Measurements from ENCODE around the gene RIPPLY2. TPM values are rescaled to one million over a fixed set of nuclear protein-coding genes. Genes with fewer than 3 reads are reported as not detected.

RIPPLY2 gene
- total and polyA plus RNA-seq, 4 donors = 0.05 to 0.24 TPM; not detected in 2

GRCh38 chr6:83808926-83809325 is 44.2 kb upstream of the RIPPLY2 start:
- ATAC-seq (ENCODE audit: insufficient read depth, low FRiP score) (no peak), DNase-seq (no peak)
- Histone ChIP-seq H3K4me3 (no peak overlapping the region), H3K9ac (ENCODE audit: insufficient read depth in 1 of 2, low read length in 2 of 2) (no peak overlapping the region), H3K27ac (ENCODE audit: low read depth in 1 of 2, low read length in 1 of 2) (no peak overlapping the region), H3K36me3 (ENCODE audit: control insufficient read depth in 4 of 4, insufficient read depth in 4 of 4, low read length in 4 of 4) (no peaks in the 10 kb centered on the region), H3K9me3 (ENCODE audit: control insufficient read depth in 4 of 4, insufficient read depth in 3 of 4, low read length in 3 of 4) (peaks cover 0 to 2% (median 0%) of the 10 kb centered on the region in 4 donors), H3K4me1 (ENCODE audit: control insufficient read depth in 5 of 5, insufficient read depth in 5 of 5, low read length in 5 of 5) (no peaks in the 10 kb centered on the region), H3K27me3 (ENCODE audit: control insufficient read depth in 3 of 3, insufficient read depth in 3 of 3, low read length in 2 of 3) (no peaks in the 10 kb centered on the region)
- 63 to 80% methylated on average over 3 of the region's 3 CpGs for WGBS, 2 donors
- TF ChIP-seq CTCF (IDR thresholded peaks at IDR 0.05; ENCODE audit: control extremely low read depth, extremely low read depth) = no peak

GRCh38 chr6:83812595-83812994 is 40.6 kb upstream of the RIPPLY2 start:
- ATAC-seq (ENCODE audit: insufficient read depth, low FRiP score) (no peak), DNase-seq (no peak)
- Histone ChIP-seq H3K27me3 (ENCODE audit: control insufficient read depth in 3 of 3, insufficient read depth in 3 of 3, low read length in 2 of 3) (no peaks in the 10 kb centered on the region), H3K27ac (ENCODE audit: low read depth in 1 of 2, low read length in 1 of 2) (no peak overlapping the region), H3K4me3 (no peak overlapping the region), H3K4me1 (ENCODE audit: control insufficient read depth in 5 of 5, insufficient read depth in 5 of 5, low read length in 5 of 5) (no peaks in the 10 kb centered on the region), H3K36me3 (ENCODE audit: control insufficient read depth in 4 of 4, insufficient read depth in 4 of 4, low read length in 4 of 4) (no peaks in the 10 kb centered on the region), H3K9me3 (ENCODE audit: control insufficient read depth in 4 of 4, insufficient read depth in 3 of 4, low read length in 3 of 4) (peaks cover 0 to 3% (median 0%) of the 10 kb centered on the region in 4 donors), H3K9ac (ENCODE audit: insufficient read depth in 1 of 2, low read length in 2 of 2) (no peak overlapping the region)
- TF ChIP-seq CTCF (IDR thresholded peaks at IDR 0.05; ENCODE audit: control extremely low read depth, extremely low read depth) = no peak

- Histone ChIP-seq H3K36me3 (ENCODE audit: control insufficient read depth in 4 of 4, insufficient read depth in 4 of 4, low read length in 4 of 4) (no peaks in the 10 kb centered on the region), H3K27me3 (ENCODE audit: control insufficient read depth in 3 of 3, insufficient read depth in 3 of 3, low read length in 2 of 3) (no peaks in the 10 kb centered on the region), H3K4me3 (no peak overlapping the region), H3K4me1 (ENCODE audit: control insufficient read depth in 5 of 5, insufficient read depth in 5 of 5, low read length in 5 of 5) (peaks cover 0 to 5% (median 0%) of the 10 kb centered on the region in 5 donors), H3K9ac (ENCODE audit: insufficient read depth in 1 of 2, low read length in 2 of 2) (no peak overlapping the region), H3K27ac (ENCODE audit: low read depth in 1 of 2, low read length in 1 of 2) (no peak overlapping the region), H3K9me3 (ENCODE audit: control insufficient read depth in 4 of 4, insufficient read depth in 3 of 4, low read length in 3 of 4) (peaks cover 0 to 3% (median 1%) of the 10 kb centered on the region in 4 donors)
- 12% methylated on average over 2 of the region's 2 CpGs for WGBS, 2 donors
- TF ChIP-seq CTCF (IDR thresholded peaks at IDR 0.05; ENCODE audit: control extremely low read depth, extremely low read depth) = no peak
- ATAC-seq (ENCODE audit: insufficient read depth, low FRiP score) = no peak
- DNase-seq = no peak
Observed at GRCh38 chr6:83815631-83816272, 37.4 kb upstream of the RIPPLY2 start.
